ENCODE measurements around the gene RLIM. TPM values are rescaled to one million over a fixed set of nuclear protein-coding genes. Genes with fewer than 3 reads are reported as not detected.

RLIM gene, protein sequence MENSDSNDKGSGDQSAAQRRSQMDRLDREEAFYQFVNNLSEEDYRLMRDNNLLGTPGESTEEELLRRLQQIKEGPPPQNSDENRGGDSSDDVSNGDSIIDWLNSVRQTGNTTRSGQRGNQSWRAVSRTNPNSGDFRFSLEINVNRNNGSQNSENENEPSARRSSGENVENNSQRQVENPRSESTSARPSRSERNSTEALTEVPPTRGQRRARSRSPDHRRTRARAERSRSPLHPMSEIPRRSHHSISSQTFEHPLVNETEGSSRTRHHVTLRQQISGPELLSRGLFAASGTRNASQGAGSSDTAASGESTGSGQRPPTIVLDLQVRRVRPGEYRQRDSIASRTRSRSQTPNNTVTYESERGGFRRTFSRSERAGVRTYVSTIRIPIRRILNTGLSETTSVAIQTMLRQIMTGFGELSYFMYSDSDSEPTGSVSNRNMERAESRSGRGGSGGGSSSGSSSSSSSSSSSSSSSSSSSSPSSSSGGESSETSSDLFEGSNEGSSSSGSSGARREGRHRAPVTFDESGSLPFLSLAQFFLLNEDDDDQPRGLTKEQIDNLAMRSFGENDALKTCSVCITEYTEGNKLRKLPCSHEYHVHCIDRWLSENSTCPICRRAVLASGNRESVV
- total RNA-seq (2022; extraction: Qiagen RNA extraction; ENCODE audit: low read depth) = 14.4 to 21.7 TPM (median 15.9 TPM) in 5 replicates

DNA sequence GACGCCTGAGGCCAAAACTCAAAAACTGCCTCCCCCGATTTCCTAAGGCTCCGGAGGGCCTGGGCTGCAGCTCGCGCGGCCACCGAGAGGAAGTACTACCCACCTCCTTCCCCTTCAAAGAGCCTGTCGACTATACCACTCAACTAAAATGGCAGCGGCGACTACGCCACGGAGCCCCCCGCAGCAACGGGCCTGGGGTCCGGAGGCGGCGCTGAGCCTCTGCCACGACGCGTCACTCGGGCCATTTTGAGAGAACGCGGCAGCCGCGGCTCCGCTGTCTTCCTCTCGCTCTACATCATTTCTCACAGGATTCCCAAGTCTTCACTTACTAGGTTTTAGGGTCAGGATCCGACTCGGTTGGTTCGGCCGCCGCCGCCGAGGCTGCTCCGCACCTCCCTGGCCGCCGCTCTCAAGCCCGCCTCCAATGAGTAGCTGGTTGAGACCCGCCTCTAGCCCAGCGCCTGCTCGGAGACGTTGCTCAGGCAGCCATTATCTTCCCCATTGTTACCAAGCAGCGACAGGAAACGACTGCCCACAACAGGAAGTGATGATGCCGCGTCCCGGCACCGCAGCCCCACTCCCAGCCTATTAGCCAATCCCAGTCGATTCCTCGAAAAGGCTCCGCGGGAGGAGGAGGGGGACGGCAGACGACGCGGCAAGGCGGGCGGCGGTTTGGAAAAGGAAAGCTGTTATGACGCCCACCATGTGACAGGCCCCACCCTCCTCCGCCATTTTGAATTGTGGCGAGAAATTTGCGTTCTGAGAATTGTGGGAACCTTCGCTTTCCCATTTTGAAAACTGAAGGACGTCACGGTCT lies at the start of gene RLIM:
Gene RLIM, minus strand, starts transcription at position 532 of the 817 bp plus-strand sequence. CDS start 18,647 bp downstream, outside the sequence.

Other genes starting within 250 kb of the RLIM start
- gene SLC16A2, start 193.1 kb downstream of the RLIM start, total RNA-seq (2022; extraction: Qiagen RNA extraction; ENCODE audit: low read depth) = 25.0 to 31.5 TPM (median 25.2 TPM) in 5 replicates

All from A549 treated with CpdA at 1 μM for 4 hours (cell line).